ENCODE data around the gene ZNF316.

DNA sequence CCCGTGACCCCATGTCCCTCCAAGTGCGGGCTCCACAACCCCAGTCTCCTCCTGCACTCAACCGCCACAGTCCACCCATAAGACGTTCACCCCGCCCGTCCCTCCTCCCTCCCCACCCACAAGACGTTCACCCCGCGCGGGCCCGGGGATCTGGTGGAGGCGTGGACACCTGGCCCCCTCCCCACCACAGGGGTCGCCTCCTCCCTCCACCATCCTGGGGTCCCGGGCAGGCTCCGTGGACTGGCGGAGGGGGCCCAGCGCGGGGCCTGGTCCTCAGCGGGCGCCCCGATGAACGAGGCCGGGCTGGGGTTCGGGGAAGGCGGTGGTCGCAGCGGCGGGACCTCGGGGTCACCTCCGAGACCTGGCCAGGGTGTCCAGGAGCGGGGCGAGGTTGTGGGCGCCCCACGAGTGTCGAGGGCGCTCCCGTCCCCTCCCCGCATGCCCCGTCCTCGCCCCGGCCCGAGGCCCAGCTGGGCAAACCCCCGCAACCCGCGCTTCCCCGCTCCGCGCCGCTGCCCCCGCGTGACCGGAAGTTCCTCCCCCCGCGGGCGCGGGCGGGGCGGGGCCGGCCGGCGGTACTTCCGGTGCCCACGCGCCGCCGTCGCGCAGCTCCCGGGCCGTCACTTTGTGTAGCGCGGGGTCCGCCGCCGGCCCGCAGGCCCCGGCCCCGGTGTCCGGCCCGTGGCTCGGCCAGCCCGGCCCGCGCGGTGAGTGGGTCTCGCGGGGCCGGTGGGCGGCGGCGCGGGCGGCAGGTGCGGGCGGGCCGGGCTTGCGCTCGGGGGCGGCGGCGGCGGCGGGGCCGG, at the start of gene ZNF316:
- TF ChIP-seq CTCF (IDR thresholded peaks at IDR 0.05) (no peak), POLR2A (IDR thresholded peaks at IDR 0.05) (peak in 1 of 2 donors; percentile 68)

Data from heart left ventricle (tissue), 13 donors.